Liver (tissue), 3 donors: ENCODE measurements around the gene ADGRG3.

Experiments
- EGR1 ChIP-seq, 2 donors: IDR thresholded peaks; 2 replicates each; pipeline ENCODE4 v1.6.1; 2016 to 2018; ENCODE audit warnings: antibody characterized with exemption in 2 of 2, low read depth in 2 of 2
- RAD21 ChIP-seq, 2 donors: IDR thresholded peaks; 2 replicates each; pipeline ENCODE4 v1.6.1; 2016; ENCODE audit warnings: antibody characterized with exemption in 2 of 2, mild to moderate bottlenecking in 2 of 2
- SP1 ChIP-seq: IDR thresholded peaks from 2 replicates; pipeline ENCODE4 v1.6.1; 2018; ENCODE audit warnings: antibody characterized with exemption, mild to moderate bottlenecking
- TAF1 ChIP-seq: conservative IDR thresholded peaks from 2 replicates; pipeline ENCODE4 v1.6.1; 2016; ENCODE audit warnings: antibody characterized with exemption, mild to moderate bottlenecking
- YY1 ChIP-seq: IDR thresholded peaks from 2 replicates; pipeline ENCODE4 v1.6.1; 2016; ENCODE audit warnings: antibody characterized with exemption, mild to moderate bottlenecking
- TF ChIP-seq, protein P1 (sequence below): fragments of 150-350 bp; IDR thresholded peaks from 2 replicates; pipeline ENCODE4 v1.5.1; 2017; ENCODE audit warnings: improper control_type of control experiment, low read depth, low read length; ENCODE audit not compliant: missing input control
- donor health status: healthy.
- donor health status: healthy.

DNA sequence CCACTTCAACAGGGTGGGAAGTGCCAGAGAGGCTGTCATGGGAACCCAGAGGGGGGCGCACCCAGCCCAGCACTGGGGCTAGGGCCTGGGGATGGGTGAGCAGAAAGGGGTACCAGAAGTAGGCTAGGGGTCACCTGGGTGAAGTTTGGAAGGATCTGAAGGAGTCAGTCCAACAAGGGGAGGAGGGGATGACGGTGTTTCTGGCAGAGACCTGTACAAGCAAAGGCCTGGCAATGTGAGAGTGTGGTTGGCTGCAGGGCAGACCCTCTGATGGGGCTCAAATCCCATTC is 54.0 kb downstream of the ADGRG3 start:
- TF ChIP-seq, protein P1, sequence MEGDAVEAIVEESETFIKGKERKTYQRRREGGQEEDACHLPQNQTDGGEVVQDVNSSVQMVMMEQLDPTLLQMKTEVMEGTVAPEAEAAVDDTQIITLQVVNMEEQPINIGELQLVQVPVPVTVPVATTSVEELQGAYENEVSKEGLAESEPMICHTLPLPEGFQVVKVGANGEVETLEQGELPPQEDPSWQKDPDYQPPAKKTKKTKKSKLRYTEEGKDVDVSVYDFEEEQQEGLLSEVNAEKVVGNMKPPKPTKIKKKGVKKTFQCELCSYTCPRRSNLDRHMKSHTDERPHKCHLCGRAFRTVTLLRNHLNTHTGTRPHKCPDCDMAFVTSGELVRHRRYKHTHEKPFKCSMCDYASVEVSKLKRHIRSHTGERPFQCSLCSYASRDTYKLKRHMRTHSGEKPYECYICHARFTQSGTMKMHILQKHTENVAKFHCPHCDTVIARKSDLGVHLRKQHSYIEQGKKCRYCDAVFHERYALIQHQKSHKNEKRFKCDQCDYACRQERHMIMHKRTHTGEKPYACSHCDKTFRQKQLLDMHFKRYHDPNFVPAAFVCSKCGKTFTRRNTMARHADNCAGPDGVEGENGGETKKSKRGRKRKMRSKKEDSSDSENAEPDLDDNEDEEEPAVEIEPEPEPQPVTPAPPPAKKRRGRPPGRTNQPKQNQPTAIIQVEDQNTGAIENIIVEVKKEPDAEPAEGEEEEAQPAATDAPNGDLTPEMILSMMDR = no peak
- TF ChIP-seq TAF1 (no peak), SP1 (no peak), YY1 (no peak), EGR1 (IDR thresholded peaks at IDR 0.05; ENCODE audit: low read depth in 2 of 2) (no peak), RAD21 (IDR thresholded peaks at IDR 0.05) (no peak)
